ENCODE data around the gene SURF4. TPM values are rescaled to one million over a fixed set of nuclear protein-coding genes. Genes with fewer than 3 reads are reported as not detected.

SURF4 gene
- total and polyA plus RNA-seq, 2 of the 13 experiments (the other 11 are each of a cell fraction or from before 2014, with no cell fraction given), result 220 to 265 TPM

- TF ChIP-seq, protein P1, sequence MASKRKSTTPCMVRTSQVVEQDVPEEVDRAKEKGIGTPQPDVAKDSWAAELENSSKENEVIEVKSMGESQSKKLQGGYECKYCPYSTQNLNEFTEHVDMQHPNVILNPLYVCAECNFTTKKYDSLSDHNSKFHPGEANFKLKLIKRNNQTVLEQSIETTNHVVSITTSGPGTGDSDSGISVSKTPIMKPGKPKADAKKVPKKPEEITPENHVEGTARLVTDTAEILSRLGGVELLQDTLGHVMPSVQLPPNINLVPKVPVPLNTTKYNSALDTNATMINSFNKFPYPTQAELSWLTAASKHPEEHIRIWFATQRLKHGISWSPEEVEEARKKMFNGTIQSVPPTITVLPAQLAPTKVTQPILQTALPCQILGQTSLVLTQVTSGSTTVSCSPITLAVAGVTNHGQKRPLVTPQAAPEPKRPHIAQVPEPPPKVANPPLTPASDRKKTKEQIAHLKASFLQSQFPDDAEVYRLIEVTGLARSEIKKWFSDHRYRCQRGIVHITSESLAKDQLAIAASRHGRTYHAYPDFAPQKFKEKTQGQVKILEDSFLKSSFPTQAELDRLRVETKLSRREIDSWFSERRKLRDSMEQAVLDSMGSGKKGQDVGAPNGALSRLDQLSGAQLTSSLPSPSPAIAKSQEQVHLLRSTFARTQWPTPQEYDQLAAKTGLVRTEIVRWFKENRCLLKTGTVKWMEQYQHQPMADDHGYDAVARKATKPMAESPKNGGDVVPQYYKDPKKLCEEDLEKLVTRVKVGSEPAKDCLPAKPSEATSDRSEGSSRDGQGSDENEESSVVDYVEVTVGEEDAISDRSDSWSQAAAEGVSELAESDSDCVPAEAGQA (IDR thresholded peaks at IDR 0.05; ENCODE audit: low read depth), result no peak
- TF ChIP-seq, protein P1 (CRISPR knock-in tag; IDR thresholded peaks at IDR 0.05; ENCODE audit: borderline replicate concordance), result peak; percentile 12; the same call in 1 of the 2 replicates
- no peak for TF ChIP-seq ZBTB1 (CRISPR knock-in tag; IDR thresholded peaks at IDR 0.05; ENCODE audit: borderline replicate concordance)
- no peak for TF ChIP-seq ZSCAN21 (CRISPR knock-in tag; IDR thresholded peaks at IDR 0.05; ENCODE audit: borderline replicate concordance)
- TF ChIP-seq MYPOP (CRISPR knock-in tag; IDR thresholded peaks at IDR 0.05), result no peak
- TF ChIP-seq ZNF563 (CRISPR knock-in tag; IDR thresholded peaks at IDR 0.05), result no peak
- no peak for TF ChIP-seq TSC22D2 (CRISPR knock-in tag; IDR thresholded peaks at IDR 0.05; ENCODE audit: borderline replicate concordance)
- TF ChIP-seq, protein P2, sequence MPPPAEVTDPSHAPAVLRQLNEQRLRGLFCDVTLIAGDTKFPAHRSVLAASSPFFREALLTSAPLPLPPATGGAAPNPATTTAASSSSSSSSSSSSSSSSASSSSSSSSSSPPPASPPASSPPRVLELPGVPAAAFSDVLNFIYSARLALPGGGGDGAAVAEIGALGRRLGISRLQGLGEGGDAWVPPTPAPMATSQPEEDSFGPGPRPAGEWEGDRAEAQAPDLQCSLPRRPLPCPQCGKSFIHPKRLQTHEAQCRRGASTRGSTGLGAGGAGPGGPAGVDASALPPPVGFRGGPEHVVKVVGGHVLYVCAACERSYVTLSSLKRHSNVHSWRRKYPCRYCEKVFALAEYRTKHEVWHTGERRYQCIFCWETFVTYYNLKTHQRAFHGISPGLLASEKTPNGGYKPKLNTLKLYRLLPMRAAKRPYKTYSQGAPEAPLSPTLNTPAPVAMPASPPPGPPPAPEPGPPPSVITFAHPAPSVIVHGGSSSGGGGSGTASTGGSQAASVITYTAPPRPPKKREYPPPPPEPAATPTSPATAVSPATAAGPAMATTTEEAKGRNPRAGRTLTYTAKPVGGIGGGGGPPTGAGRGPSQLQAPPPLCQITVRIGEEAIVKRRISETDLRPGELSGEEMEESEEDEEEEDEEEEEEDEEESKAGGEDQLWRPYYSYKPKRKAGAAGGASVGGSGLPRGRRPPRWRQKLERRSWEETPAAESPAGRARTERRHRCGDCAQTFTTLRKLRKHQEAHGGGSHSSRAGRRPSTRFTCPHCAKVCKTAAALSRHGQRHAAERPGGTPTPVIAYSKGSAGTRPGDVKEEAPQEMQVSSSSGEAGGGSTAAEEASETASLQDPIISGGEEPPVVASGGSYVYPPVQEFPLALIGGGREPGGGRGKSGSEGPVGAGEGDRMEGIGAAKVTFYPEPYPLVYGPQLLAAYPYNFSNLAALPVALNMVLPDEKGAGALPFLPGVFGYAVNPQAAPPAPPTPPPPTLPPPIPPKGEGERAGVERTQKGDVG (CRISPR knock-in tag; IDR thresholded peaks at IDR 0.05; ENCODE audit: borderline replicate concordance), result no peak
- TF ChIP-seq AGO1 (IDR thresholded peaks at IDR 0.05; ENCODE audit: low read depth, low read length, poor library complexity, severe bottlenecking), result no peak
- TF ChIP-seq ZNF160 (CRISPR knock-in tag; IDR thresholded peaks at IDR 0.05), result no peak
- TF ChIP-seq MXD4 (CRISPR knock-in tag; IDR thresholded peaks at IDR 0.05), result no peak
- no peak for TF ChIP-seq TAF15 (IDR thresholded peaks at IDR 0.05; ENCODE audit: low read depth, low read length, poor library complexity, severe bottlenecking)
- no peak for TF ChIP-seq SYNCRIP (IDR thresholded peaks at IDR 0.05; ENCODE audit: insufficient read depth, low read depth, low read length)
- TF ChIP-seq SMARCE1 (IDR thresholded peaks at IDR 0.05; ENCODE audit: borderline replicate concordance), result no peak
- TF ChIP-seq FOXO1 (CRISPR knock-in tag; IDR thresholded peaks at IDR 0.05), result peak; percentile 31; the same call in 1 of the 2 replicates
- TF ChIP-seq KDM1A (CRISPR knock-in tag; IDR thresholded peaks at IDR 0.05), result no peak
- TF ChIP-seq RORA (CRISPR knock-in tag; IDR thresholded peaks at IDR 0.05), result no peak
- TF ChIP-seq REXO4 (CRISPR knock-in tag; IDR thresholded peaks at IDR 0.05; ENCODE audit: borderline replicate concordance), result no peak
- no peak for TF ChIP-seq HIVEP1 (CRISPR knock-in tag; IDR thresholded peaks at IDR 0.05)
- TF ChIP-seq NFIB (CRISPR knock-in tag; IDR thresholded peaks at IDR 0.05; ENCODE audit: borderline replicate concordance), result no peak
- TF ChIP-seq MLLT10 (CRISPR knock-in tag; IDR thresholded peaks at IDR 0.05), result no peak
Measured at GRCh38 chr9:133375116-133375723, 640 bp downstream of the SURF4 start (continued).
